Cardiac muscle cell (in vitro differentiated cells and primary cell): ENCODE data around the gene B4GALNT1. TPM values are rescaled to one million over a fixed set of nuclear protein-coding genes. Genes with fewer than 3 reads are reported as not detected.
"Not testable (repeated sequence)": the region's sequence is repeated elsewhere in the genome, so short reads cannot be mapped to it uniquely, and the experiment has no call there.

Source experiments
- DNase-seq, 2 donors: peaks; one replicate each; pipeline versions ENCODE4 v3.0.0 to v3.0.0-alpha.2; 2010 to 2017; ENCODE audit warnings: low read depth in 1 of 2, low spot score in 1 of 2
- H3K27ac ChIP-seq: fragments of 200-600 bp; sonication (generic); 2 replicates; pipeline ENCODE4 v1.5.1; 2016
- H3K27me3 ChIP-seq: fragments of 200-600 bp; sonication (generic); 2 replicates; pipeline ENCODE4 v1.6.0; 2016; ENCODE audit warnings: control low read depth
- H3K36me3 ChIP-seq: fragments of 200-600 bp; sonication (generic); 2 replicates; pipeline ENCODE4 v1.5.1; 2016; ENCODE audit warnings: control low read depth
- H3K4me1 ChIP-seq: fragments of 200-600 bp; sonication (generic); 2 replicates; pipeline ENCODE4 v1.8.1; 2017; ENCODE audit warnings: low read depth, mild to moderate bottlenecking, mixed run types
- H3K4me3 ChIP-seq: fragments of 200-600 bp; sonication (generic); 2 replicates; pipeline ENCODE4 v1.5.1; 2016; ENCODE audit warnings: mild to moderate bottlenecking
- H3K9me3 ChIP-seq: fragments of 200-600 bp; sonication (generic); 2 replicates; pipeline ENCODE4 v1.5.1; 2017; ENCODE audit warnings: low read depth, mild to moderate bottlenecking, control low read depth
- CTCF ChIP-seq: IDR thresholded peaks from 2 replicates; pipeline ENCODE4 v1.5.1; 2012; ENCODE audit warnings: low read depth, mild to moderate bottlenecking, low read length
- polyA plus RNA-seq: library from polyadenylated mRNA; unstranded; fragments of >200 nt; fragmentation: Nextera tagmentation; extraction: Ambion mirVana; gene quantifications from 2 replicates; pipeline ENCODE4 v1.2.1, GENCODE V29; 2016
- total RNA-seq: library from RNA; depleted of rRNA; stranded (reverse); fragments of >200 nt; gene quantifications from 2 replicates; pipeline ENCODE4 v1.2.3, GENCODE V29; 2016

Gene B4GALNT1
- 0.32 TPM in 1 of 2 replicates, not detected in the other for total RNA-seq
- polyA plus RNA-seq = 0.29 TPM in 1 of 2 replicates, not detected in the other

GRCh38 chr12:57632958-57633840 is at the start of gene B4GALNT1:
Gene B4GALNT1 (minus strand): TSS chr12:57633201. CDS start chr12:57632132, 1,069 bp downstream.
- H3K36me3 ChIP-seq = no peaks in the 10 kb centered on the region
- no peak within 1 kb of the TSS for H3K27ac ChIP-seq
- peaks cover 96% of the 10 kb centered on the region for H3K27me3 ChIP-seq
- peak; percentile 90 for TF ChIP-seq CTCF
- no peaks in the 10 kb centered on the region for H3K9me3 ChIP-seq
- no peaks in the 10 kb centered on the region for H3K4me1 ChIP-seq
- peak within 1 kb of the TSS; percentile 38 for H3K4me3 ChIP-seq
- peak; percentile 59 to 82 for DNase-seq

- no peaks in the 10 kb centered on the region for H3K4me1 ChIP-seq
- no peaks in the 10 kb centered on the region for H3K36me3 ChIP-seq
- H3K27me3 ChIP-seq = no peaks in the 10 kb centered on the region
- no peak for TF ChIP-seq CTCF
- no peak overlapping the region for H3K27ac ChIP-seq
- H3K9me3 ChIP-seq = no peaks in the 10 kb centered on the region
- no peak overlapping the region for H3K4me3 ChIP-seq
- DNase-seq = no peak
These were observed 46.7 kb upstream of the B4GALNT1 start for GRCh38 chr12:57679697-57680096.

GRCh38 chr12:57677947-57678346 is 44.9 kb upstream of the B4GALNT1 start:
- not testable (repeated sequence) for H3K36me3 ChIP-seq, H3K4me3 ChIP-seq, H3K27ac ChIP-seq, DNase-seq, H3K9me3 ChIP-seq, H3K4me1 ChIP-seq, H3K27me3 ChIP-seq

GRCh38 chr12:57674691-57675090 is 41.7 kb upstream of the B4GALNT1 start:
- no peak overlapping the region for H3K4me3 ChIP-seq
- H3K4me1 ChIP-seq = no peaks in the 10 kb centered on the region
- H3K27ac ChIP-seq = no peak overlapping the region
- no peaks in the 10 kb centered on the region for H3K36me3 ChIP-seq
- no peaks in the 10 kb centered on the region for H3K27me3 ChIP-seq
- DNase-seq = no peak
- no peak for TF ChIP-seq CTCF
- H3K9me3 ChIP-seq = no peaks in the 10 kb centered on the region

DNA sequence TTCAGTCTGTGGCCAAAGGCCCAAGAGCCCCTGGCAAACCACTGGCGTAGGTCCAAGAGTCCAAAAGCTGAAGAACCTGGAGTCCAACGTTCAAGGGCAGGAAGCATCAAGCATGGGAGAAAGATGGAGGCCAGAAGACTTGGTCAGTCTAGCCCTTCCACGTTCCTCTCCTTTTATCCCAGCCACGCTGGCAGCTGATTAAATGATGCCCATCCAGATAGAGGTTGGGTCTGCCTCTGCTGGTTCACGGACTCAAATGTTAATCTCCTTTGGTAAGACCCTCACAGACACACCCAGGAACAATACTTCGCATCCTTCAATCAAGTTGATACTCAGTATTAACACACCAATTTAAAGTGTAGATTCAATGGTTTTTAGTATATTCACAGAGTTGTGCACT is 39.8 kb upstream of the B4GALNT1 start:
- no peak for DNase-seq
- no peaks in the 10 kb centered on the region for H3K4me1 ChIP-seq
- no peak for TF ChIP-seq CTCF

DNA sequence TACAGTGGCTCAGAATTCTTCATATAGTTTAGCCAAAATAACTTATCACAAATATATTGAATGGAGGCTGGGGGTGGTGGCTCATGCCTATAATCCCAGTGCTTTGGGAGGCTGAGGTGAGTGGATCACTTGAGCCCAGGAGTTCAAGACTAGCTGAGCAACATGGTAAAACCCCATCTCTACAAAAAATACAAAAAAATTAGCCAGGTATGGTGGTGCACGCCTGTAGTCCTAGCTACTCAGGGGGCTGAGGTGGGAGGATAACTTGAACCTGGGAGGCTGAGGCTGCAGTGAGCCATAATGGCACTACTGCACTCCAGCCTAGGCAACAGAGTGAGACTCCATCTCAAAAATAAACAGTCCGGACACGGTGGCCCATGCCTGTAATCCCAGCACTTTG is 38.8 kb upstream of the B4GALNT1 start:
- not testable (repeated sequence) for H3K36me3 ChIP-seq, H3K27ac ChIP-seq, DNase-seq, H3K4me1 ChIP-seq, H3K4me3 ChIP-seq, H3K9me3 ChIP-seq, H3K27me3 ChIP-seq

More for the DNA sequence above, 39.8 kb upstream of the B4GALNT1 start:
- Histone ChIP-seq H3K36me3 (no peaks in the 10 kb centered on the region), H3K27me3 (no peaks in the 10 kb centered on the region), H3K4me3 (no peak overlapping the region), H3K27ac (no peak overlapping the region), H3K9me3 (no peaks in the 10 kb centered on the region)

- H3K36me3 ChIP-seq, DNase-seq, H3K4me1 ChIP-seq, H3K4me3 ChIP-seq, H3K27me3 ChIP-seq, H3K9me3 ChIP-seq, H3K27ac ChIP-seq: not testable (repeated sequence)
These were observed 36.7 kb upstream of the B4GALNT1 start for GRCh38 chr12:57669691-57670090.
